Measurements from ENCODE around the gene SULF2.

DNA sequence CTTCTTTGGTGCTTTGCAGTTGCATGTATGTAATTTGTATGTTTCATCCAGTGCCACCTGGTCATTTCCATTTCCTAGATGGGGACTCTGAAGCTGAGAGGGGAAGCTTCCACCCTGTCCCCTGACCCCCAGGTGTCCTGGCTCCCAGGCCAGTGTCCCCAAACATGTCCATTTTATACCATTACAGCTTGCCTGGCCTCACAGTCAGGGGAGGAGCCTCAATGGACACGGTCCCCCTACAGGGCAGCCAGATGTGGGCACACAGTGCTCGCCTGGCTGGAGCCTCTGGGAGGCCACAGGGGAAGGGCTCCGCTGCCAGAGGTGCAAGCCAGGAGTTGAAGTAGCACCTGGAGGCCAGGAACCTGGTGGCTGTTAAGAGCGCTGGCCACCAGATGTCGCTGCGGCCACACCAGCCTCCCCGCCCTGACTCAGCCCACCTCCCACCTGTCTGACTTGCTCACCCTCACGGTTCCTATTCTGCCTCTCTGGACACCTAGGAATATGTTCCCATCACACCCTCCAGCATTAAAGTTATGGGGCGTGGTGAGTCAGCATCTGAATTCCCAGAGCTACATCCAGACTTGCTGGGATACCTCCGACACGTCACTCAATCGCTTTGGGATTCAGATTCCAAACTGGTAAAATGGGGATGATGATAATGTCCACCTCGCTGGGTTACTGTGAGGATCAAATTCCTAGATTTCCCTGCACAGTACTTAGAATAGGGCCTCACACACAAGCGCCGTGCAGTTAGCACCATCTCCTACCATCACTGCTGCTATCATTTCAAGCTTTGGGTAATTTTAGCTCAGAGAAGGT is 107.4 kb downstream of the SULF2 start:
- no peak for TF ChIP-seq ARNTL (CRISPR knock-in tag; IDR thresholded peaks at IDR 0.05; ENCODE audit: borderline replicate concordance, low read depth)
- TF ChIP-seq GLIS3 (CRISPR knock-in tag; IDR thresholded peaks at IDR 0.05), result no peak
- no peak for TF ChIP-seq TOX (CRISPR knock-in tag; IDR thresholded peaks at IDR 0.05; ENCODE audit: borderline replicate concordance)
- no peak for TF ChIP-seq BACH2 (CRISPR knock-in tag; IDR thresholded peaks at IDR 0.05; ENCODE audit: borderline replicate concordance)
- TF ChIP-seq, protein P1, sequence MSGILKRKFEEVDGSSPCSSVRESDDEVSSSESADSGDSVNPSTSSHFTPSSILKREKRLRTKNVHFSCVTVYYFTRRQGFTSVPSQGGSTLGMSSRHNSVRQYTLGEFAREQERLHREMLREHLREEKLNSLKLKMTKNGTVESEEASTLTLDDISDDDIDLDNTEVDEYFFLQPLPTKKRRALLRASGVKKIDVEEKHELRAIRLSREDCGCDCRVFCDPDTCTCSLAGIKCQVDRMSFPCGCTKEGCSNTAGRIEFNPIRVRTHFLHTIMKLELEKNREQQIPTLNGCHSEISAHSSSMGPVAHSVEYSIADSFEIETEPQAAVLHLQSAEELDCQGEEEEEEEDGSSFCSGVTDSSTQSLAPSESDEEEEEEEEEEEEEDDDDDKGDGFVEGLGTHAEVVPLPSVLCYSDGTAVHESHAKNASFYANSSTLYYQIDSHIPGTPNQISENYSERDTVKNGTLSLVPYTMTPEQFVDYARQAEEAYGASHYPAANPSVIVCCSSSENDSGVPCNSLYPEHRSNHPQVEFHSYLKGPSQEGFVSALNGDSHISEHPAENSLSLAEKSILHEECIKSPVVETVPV (CRISPR knock-in tag; IDR thresholded peaks at IDR 0.05), result no peak
- TF ChIP-seq, protein P2, sequence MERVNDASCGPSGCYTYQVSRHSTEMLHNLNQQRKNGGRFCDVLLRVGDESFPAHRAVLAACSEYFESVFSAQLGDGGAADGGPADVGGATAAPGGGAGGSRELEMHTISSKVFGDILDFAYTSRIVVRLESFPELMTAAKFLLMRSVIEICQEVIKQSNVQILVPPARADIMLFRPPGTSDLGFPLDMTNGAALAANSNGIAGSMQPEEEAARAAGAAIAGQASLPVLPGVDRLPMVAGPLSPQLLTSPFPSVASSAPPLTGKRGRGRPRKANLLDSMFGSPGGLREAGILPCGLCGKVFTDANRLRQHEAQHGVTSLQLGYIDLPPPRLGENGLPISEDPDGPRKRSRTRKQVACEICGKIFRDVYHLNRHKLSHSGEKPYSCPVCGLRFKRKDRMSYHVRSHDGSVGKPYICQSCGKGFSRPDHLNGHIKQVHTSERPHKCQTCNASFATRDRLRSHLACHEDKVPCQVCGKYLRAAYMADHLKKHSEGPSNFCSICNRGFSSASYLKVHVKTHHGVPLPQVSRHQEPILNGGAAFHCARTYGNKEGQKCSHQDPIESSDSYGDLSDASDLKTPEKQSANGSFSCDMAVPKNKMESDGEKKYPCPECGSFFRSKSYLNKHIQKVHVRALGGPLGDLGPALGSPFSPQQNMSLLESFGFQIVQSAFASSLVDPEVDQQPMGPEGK (CRISPR knock-in tag; IDR thresholded peaks at IDR 0.05; ENCODE audit: borderline replicate concordance), result no peak
